Epithelial cell of proximal tubule (primary cell): ENCODE results near the gene NR1I2. TPM values are rescaled to one million over a fixed set of nuclear protein-coding genes. Genes with fewer than 3 reads are reported as not detected.

Experiments used
- DNase-seq: peaks from one replicate; pipeline ENCODE4 v3.0.0-alpha.2; 2011; ENCODE audit warnings: low read depth
- H3K4me3 ChIP-seq: 2 replicates; pipeline ENCODE4 v1.5.1; 2011; ENCODE audit warnings: low read depth, mild to moderate bottlenecking, low read length
- CTCF ChIP-seq: conservative IDR thresholded peaks from 2 replicates; pipeline ENCODE4 v1.5.1; 2012; ENCODE audit warnings: low read depth, mild to moderate bottlenecking, low read length
- total RNA-seq: library from RNA; depleted of rRNA; stranded (reverse); fragments of >200 nt; gene quantifications from 2 replicates; pipeline ENCODE4 v1.2.3, GENCODE V29; 2015

NR1I2 gene
- total RNA-seq, 1 donor from 2014 or later = 0.69 TPM

GRCh38 chr3:119800844-119801243, 18.9 kb downstream of the NR1I2 start:
- H3K4me3 ChIP-seq = no peak overlapping the region
- no peak for DNase-seq
- TF ChIP-seq CTCF = no peak

- no peak for DNase-seq
- H3K4me3 ChIP-seq = no peak overlapping the region
- TF ChIP-seq CTCF = no peak
Observed at GRCh38 chr3:119808244-119808643, 26.3 kb downstream of the NR1I2 start.

- no peak for DNase-seq
- no peak overlapping the region for H3K4me3 ChIP-seq
- TF ChIP-seq CTCF = no peak
Observed at GRCh38 chr3:119808843-119809242, 26.9 kb downstream of the NR1I2 start.

GRCh38 chr3:119809249-119810017, 27.5 kb downstream of the NR1I2 start:
- peak overlapping the region; percentile 60 for H3K4me3 ChIP-seq
- no peak for DNase-seq
- no peak for TF ChIP-seq CTCF

- peak; percentile 44 for TF ChIP-seq CTCF
- DNase-seq = no peak
- peak overlapping the region; percentile 60 for H3K4me3 ChIP-seq
Observed at GRCh38 chr3:119810018-119810435, 28.1 kb downstream of the NR1I2 start.

GRCh38 chr3:119812491-119813058, 30.7 kb downstream of the NR1I2 start:
- DNase-seq = no peak
- H3K4me3 ChIP-seq = no peak overlapping the region
- TF ChIP-seq CTCF = no peak

GRCh38 chr3:119815716-119816115, 33.8 kb downstream of the NR1I2 start:
- TF ChIP-seq CTCF = no peak
- DNase-seq = no peak
- H3K4me3 ChIP-seq = no peak overlapping the region
